Suprapubic skin (tissue), 4 donors: ENCODE measurements around the gene SSR2.

Experiments
- CTCF ChIP-seq, 2 donors: fragments of 200-600 bp in 1 of 2; fragments of 450-650 bp in 1 of 2; sonication (generic) in 1 of 2; IDR thresholded peaks; one replicate each; pipeline ENCODE4 v1.5.1; 2016 to 2019; ENCODE audit warnings: antibody characterized with exemption in 2 of 2, mild to moderate bottlenecking in 1 of 2, moderate library complexity in 1 of 2
- POLR2A ChIP-seq, 2 donors: fragments of 450-650 bp; IDR thresholded peaks; one replicate each; pipeline ENCODE4 v1.6.1; 2017; ENCODE audit warnings: antibody characterized with exemption in 2 of 2, mild to moderate bottlenecking in 2 of 2, moderate library complexity in 2 of 2
- POLR2AphosphoS5 ChIP-seq, 3 donors: sonication (generic); formaldehyde crosslinking; IDR thresholded peaks; one replicate each; pipeline ENCODE4 v1.6.1; 2017; ENCODE audit warnings: antibody characterized with exemption in 3 of 3

- no peak for TF ChIP-seq CTCF (IDR thresholded peaks at IDR 0.05)
- TF ChIP-seq POLR2A (IDR thresholded peaks at IDR 0.05), result no peak
- TF ChIP-seq POLR2AphosphoS5 (IDR thresholded peaks at IDR 0.05), result no peak
Measured at GRCh38 chr1:155976062-155976912, 44.5 kb downstream of the SSR2 start.
